Measurements from ENCODE around the gene MOB3B.
"Not testable (repeated sequence)": the region's sequence is repeated elsewhere in the genome, so short reads cannot be mapped to it uniquely, and the experiment has no call there.

Gene MOB3B

DNA sequence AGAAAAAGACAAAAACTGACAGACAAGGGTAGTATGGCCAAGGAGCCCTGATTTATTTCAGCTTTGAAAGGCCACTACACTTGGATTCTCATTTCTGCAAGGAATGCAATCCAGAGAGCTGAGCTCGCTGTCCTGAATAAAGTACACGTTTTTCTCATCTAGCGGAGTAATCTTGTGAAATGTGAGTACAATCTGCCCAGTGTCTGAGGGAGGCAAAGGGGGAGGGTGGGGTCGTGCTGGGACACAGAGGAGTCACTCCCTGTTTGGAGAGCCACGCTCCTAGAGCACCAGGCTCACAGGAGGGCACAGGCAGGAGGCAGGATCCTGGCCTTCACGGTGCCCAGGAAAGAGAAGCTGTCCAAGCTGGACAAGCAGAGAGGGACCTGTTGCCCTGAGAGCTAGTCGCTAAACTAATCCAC, 56.5 kb downstream of the MOB3B start:
- DNase-seq = no peak

DNA sequence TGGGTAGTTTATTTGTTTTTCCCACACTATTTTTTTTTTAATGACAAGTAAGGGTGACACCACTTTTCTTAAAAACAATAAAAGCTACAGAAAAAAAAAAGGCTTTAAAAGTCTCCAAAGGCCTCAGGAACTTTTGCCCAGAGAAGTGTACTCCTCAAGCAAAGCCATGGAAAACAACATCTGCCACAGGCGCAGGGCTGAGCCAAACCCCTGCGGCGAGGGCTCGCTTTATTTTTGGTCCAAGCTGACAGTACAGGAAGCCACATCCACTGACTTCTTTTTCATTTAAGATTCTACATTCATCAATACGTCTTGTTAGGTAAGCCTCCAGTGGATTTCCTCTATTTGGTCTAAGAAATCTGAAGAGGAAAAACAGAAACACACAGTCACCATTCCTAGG, 57.4 kb downstream of the MOB3B start:
- DNase-seq = no peak

DNA sequence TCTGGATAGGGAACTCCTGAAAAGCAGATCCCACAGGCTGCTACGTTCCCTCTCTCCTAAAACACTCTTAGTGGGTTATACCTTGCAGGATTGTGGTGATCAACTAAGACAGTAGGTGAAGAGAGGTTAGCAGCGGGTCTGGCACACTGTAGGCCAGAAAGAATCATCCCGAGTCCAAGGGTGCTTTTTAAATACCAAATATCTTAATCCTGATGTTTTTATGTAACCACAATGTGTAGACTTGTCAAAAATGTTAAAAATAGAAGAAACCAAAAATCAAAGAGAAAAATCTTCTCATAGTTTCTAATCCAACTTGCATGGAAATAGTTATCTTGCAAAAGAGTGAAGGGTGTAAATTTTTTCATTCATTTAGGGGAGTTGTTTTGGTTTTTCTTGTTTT, 57.8 kb downstream of the MOB3B start:
- no peak for DNase-seq

DNA sequence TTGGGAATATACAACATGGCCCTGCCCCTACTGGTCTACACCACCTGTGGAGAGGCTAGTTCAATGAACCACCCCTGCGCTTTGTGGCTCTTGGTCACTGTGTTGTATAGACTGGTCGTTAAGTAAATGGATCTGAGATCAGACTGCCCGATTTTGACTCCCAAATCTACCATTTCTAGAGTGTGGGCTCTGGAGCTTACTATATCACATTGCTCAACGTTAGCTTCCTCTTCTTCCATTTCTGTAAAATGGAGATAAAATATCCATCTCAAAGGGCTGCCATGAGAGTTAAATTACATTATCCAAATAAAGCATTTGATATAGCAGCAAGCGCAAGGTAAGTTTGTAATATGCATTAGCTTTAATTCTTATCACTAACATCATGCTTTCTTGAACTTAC, 58.2 kb downstream of the MOB3B start:
- no peak for DNase-seq

DNA sequence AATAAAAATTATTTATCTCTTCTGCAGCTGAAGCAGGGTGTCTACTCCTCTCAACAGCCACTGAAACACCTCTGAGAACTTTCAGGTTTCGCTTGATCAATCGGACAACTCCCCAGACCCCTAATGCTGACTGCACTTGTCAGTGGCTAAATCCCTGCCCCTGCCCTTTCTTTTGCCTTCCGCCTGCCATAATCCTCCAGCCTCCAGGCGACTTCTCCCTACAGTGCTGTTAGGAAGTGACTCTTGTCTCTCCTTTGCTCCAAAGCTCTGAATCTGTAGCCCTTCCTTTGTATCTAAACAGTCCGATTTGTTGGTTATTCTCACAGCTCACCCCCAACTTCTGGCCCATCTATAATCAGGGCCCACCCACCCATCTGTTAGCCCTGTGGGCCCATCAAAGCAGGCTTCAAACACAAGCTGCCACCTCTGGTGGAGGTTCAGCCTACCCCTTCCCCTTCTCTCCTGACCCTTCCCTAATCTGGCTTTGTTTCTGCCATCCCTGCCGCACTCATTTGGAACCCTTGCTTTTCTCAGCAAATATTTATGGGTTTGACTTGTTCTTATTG, 59.2 kb downstream of the MOB3B start:
- no peak for DNase-seq

DNA sequence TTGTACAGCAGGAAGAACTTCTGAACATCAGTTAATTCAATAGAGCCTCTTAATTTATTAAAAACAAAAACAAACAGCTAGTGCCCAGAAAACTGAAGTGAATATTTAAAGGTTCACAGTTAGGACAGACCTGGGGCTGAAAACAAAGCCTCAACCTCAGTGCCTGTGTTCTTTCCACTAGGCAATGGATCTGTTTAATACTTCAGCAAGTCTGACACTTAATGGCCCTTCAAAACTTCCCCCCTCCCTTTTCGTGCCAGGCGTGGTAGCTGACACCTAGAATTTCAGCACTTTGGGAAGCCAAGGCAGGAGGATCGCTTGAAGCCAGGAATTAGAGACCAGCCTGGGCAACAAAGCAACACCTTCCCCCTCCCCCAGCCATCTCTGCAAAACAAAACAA, 60.1 kb downstream of the MOB3B start:
- DNase-seq = no peak

DNA sequence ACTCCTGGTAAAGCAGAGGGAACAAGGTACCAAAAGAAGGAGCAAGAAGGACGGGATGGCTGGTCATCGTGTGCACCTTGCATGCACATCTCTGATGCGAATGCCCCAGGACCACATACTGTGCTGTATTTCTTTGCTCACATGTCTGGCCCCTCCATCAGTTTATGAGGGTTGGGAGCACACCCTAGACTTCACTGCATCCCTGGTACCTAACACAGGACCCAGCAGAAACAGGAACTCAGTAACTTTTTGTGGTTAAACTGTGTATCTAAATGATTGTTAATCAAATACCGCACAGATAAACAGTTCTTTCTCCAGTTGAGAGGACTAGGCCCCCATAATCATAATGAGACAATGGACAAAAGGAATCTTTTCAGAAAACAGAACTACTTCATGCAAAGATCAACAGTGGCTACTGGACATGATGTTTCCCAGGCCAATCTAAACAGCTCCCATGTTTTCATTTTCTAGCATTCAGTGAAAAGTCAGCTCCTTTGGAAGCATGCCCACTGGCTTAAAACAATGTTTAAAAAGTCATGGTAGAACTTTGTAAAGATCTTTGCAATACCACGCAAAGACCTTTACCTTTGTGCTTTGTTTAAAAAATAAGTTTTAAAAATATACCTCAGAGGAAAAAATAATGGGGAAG, 61.0 kb downstream of the MOB3B start:
- no peak for DNase-seq

DNA sequence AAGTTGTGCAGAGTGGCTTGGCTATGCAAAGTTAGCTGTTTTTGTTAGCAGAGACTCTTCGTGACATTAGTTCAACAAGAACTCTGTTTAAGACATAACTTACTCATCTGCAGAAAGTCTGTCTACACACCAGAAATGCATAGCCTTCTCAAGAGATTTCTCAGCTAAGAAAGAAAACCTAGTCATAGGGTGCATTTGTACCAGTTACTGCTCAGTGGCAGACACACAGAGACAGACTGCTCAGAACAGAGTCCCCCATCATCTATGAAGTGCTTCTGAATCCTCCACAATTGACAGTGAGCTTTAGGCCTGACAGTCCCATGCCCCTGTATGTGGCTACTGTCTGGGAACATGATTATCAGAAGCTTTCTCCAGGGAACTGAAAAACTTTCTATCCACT, 61.6 kb downstream of the MOB3B start:
- DNase-seq = no peak

DNA sequence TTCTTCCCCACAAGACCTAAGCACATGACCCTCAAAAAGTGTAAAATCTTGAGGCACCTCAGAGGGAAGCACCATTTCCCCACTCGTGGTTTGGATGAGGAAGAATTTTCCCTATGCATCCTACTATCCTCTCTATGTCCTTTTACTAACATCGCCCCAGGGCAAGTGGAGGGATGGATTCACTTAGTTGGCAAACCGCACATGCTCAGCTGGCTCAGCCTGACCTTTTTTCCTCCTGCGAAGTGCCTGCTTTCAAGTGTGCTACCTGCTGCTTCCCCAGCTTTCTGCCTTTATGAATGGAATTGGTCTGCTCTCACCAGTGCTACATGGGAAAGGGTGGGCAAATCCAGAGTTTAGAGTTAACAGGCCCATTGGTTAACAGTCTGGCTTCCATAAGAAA, 62.1 kb downstream of the MOB3B start:
- no peak for DNase-seq

DNA sequence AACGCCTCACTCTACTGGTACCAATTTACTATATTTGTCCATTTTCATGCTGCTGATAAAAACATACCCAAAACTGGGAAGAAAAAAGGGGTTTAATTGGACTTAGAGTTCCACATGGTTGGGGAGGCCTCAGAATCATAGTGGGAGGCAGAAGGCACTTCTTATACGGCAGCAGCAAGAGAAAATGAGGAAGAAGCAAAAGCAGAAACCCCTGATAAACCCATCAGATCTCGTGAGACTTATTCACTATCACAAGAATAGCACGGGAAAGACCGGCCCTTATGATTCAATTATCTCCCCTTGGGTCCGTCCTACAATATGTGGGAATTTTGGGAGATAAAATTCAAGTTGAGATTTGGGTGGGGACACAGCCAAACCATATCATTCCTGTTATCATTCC, 63.1 kb downstream of the MOB3B start:
- not testable (repeated sequence) for DNase-seq

DNA sequence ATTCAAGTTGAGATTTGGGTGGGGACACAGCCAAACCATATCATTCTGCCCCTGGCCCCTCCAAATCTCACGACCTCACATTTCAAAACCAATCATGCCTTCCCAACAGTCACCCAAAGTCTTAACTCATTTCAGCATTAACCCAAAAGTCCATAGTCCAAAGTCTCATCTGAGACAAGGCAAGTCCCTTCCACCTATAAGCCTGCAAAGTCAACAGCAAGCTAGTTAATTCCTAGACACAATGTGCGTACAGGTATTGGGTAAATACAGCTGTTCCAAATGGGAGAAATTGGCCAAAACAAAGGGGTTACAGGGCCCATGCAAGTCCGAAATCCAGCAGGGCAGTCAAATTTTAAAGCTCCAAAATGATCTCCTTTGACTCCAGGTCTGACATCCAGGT, 64.7 kb downstream of the MOB3B start:
- DNase-seq = not testable (repeated sequence)

DNA sequence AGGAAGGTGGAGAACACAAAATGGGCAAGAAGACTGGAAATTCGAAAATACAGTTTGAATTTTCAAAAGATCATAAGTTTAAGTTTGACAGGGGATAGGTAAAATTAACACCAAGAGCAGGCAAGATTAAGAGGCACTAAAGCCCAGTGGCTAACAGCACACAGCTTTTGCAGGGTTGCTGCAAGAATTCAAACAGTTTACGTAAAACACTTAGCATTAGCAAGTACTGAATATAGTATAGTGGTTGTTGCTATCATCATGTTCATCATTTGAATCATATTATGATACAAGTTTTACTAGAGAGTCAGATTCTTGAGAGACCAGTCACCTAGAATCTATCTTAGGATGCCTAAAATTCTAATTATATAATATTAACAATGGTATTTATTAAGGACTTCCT, 66.8 kb downstream of the MOB3B start:
- no peak for DNase-seq

DNA sequence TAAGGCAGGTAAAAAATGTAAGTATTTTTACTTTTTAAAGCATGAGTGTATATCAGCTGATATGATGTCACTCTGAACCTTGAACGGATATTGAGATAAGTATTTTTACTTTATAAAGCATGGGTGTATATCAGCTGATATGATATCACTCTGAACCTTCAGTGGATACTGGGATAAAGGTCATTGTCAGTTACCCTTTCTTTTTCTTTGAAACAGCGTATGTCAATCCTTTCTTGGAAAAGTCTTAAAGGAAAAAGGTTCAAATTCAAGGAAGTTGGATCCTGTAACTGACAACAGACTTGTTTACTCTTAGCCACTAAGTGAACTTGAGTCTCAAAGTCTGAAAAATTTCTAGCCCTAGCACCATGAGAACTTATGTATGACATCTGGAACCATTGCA, 67.2 kb downstream of the MOB3B start:
- no peak for DNase-seq

DNA sequence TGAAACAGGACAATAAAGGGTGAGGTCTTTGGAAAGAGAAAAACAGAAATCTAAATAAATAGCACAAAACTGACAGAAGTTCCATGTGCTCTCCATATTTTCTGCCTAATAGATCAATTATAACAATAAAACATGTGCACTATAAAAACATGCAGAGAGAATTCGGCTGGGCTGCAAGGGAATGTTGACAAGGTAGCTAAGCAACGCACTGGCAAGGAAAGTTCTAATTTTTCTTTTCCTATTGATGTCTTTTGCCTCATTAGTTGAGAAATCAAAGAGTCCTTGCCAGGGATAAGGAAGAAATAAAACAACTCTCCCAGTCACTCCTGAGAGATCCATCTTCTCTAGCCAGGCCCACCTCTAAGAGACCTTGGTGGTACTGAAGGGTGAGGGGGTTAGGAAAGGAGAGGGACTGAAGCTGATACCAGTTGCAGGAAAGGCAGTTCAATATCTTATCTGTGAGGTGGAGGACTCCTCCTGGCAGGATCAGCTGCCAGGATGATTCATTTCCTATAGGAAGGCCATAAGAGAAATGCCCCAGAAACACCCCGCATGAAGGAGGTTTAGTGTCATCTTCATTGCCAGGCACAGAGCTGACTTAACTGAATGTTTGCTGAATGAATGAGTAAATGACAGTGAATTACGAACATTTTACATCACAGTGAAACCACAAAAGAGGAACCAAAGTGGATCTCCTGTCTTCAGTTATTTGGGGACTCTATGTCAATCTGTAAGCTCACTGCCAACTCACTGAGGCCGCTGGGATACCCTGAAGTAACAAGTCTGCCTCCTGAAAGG, 69.2 kb downstream of the MOB3B start:
- DNase-seq = peak; percentile 13

DNA sequence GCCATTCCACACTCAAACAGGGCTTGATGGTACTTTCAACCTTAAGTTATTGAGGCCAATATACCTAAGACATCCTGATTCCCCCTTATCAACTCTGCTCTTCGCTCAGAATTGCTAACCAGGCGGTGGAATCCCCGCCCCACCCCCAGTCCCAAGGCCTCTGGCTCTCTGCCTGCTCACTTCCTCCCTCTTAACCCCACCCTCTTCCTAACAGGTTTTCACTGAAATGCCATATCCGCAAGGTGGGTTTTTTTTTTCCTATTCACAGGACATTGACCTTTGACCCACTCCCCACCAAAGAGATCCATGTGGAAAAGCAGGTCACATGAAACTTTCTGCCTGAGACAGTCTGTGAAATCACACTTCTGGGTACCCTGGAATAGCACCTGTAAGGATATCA, 72.2 kb downstream of the MOB3B start:
- no peak for DNase-seq

DNA sequence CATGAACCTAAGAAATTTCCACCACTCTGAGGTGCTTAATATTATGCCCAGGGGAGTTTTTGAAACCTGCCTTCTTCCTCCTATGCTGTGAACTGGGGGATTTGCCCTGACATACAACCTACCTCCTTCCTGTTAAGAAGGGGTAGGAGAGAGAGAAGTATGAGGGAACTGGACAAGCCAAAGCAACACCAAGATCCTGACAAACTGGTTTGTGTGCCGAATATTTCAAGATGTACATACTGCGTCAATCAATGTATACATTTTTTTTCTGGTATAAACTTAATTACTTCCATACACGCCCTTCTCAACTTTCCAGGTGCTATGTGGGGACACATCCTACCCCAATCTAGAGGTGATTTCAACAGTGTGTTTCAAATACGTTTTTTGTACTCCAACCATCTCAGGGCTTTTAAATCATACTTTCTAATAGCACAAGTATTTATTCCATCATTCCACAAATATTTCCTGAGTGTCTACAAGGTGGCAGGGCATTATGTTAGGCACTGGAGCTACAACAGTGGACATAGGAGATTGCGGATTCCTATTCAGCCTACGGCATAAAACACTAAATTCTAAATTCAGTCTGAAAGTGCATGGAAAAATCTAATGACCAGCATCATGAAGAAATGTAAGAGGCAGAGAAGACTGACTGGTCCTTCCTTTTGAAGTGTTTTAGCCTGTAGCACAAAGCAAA, 75.6 kb downstream of the MOB3B start:
- DNase-seq = no peak

DNA sequence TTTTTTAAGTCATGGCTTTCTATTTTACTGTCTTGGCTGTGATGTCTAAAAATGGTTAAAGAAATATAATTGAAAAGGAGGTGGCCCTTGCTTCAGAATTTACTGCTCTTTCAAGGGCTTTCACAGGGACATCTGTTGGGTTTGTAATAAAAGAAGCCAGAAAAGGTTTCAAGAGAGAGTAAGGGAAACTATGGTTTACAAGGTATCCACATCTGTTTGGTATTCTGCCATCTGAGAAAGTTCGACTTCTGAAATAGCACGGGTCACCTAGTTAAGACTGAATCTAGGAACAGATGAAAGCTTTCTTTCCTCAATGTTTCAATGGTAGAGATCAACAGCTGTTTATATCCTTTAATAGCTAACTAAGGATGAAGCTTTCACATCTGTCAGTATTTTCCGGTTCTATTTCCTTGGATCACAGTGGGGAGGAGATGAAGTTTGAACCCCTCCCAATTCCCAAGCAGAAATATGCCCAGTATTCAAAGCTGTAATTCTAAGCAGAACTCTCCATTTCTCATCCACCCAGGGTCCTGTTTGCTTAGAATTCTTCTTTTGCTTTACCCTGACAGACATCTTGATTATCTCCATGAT, 78.3 kb downstream of the MOB3B start:
- DNase-seq = no peak

DNA sequence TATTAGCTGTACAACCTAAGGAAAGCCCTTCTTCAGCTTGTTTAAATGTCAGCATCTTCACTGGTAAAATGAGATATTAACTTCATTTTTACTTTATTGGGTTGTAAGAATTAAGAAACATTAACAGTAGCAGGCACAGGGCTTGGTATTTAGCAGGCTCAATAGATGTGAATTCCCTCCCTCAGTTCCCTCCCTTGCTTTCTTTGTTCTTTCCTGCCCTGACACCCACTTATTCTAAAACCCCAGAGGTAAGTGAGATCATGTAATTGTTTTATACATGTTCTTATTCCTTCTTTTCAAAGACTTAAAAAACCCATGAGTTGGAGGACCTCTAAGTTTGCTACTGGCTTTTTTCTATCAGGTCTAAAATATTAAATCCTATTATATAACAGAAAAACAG, 78.9 kb downstream of the MOB3B start:
- DNase-seq = no peak

DNA sequence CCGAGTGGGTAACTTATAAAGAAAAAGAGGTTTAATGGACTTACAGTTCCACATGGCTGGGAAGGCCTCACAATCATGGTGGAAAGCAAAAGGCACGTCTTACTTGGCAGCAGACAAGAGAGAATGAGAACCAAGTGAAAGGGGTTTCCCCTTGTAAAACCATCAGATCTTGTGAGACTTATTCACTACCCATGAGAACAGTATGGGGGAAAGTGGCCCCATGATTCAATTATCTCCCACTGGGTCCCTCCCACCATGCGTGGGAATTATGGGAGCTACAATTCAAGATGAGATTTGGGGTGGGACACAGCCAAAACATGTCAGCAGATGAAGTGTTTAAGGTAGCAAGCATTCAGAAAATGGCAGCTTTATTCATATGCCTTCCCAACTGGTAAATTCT, 81.3 kb downstream of the MOB3B start:
- DNase-seq = not testable (repeated sequence)

DNA sequence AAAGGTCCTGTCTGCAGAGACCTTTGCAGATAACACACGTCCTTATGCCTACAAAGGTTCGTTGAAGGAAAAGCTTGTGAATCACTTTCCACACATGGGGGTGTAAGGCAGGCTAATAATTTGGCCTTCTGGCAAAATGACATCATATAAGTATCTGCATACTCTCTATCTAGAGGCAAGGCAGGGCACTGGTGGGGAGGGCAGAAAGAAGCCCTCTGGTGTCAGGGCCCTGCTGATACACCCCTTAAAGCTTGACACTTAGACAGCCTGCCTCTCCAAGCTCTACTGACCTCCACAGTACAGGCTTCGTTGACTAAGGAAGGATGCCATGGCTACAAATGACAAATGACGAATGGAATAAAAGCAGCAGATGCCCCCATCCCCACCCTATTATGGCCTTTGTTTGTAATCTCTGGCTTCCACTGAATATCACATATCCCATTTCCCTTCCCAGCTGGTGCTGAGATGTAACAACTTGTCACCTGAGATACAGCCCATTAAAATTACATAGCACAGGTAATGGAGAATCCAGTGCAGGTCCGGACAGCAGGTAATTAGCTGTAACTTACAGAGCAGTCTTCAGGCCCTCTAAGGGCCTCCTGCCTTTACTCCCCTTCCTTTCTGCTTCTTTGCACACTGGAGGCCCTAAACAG, 82.5 kb downstream of the MOB3B start:
- no peak for DNase-seq

DNA sequence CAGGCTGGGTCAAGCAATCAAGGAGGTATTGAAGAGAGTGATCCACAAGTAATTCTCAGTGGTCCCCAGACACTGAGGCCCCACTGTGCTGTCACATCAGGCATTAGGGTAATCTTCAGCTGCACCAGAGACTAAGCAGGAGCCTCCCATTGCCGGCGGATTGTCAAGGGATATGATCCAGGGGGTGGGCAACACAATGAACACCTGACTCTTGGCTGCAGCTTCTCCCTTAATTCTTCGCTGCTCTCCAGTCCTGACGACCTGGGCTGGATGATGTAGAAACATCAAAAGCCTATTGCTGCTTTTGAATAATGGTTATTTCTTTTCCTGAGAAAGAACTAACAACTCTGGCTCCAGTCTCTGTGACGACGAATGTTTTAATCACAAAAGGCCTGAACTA, 83.9 kb downstream of the MOB3B start:
- no peak for DNase-seq

DNA sequence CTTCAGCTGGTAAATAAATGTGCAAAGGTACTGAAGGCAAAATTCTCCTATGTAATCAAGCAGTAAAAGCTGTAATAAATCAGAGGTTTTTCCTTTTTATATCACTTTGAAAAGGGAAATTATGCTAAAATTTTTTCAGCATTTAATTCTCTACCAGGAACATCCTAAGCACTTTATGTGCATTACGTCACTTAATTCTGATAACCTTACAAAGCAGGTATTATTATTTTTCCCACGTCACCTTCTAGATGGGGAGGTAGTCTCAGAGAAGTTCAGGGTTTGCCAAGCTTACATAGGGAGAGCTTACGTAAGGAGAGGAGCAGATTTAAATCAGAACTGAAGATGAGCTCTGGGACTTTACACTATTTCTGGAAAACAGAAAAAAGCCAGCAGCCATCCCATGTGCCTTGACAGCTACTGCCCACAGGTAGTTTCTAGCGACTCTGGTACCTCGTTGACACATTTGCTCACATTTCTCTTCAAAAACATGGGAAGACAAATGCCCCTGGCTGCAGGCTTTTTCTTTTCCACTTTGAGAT, 84.5 kb downstream of the MOB3B start:
- no peak for DNase-seq

DNA sequence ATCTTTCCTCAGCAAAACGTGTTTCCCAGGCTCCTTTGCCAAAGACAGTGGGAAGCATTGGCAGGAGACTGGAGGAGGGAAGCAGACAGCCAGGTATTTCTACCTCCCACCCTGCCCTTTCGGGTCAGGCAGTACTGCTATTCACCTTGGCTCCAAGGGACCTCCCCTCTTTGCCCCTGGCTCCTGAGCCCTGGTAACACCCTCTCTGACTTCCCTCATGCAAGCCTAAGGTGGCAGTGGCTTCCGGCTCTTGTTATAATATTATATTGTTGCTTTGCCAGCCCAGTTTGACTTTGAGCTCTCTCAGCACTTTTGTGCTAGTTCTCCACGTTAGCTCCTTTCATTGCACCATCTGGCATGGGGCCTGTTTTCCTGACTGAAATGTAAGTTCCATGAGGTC, 87.2 kb downstream of the MOB3B start:
- DNase-seq = peak; percentile 18
